HepG2 (cell line): ENCODE measurements around the gene NAALAD2. TPM values are rescaled to one million over a fixed set of nuclear protein-coding genes. Genes with fewer than 3 reads are reported as not detected.

ENCODE experiments used
- ATF7 ChIP-seq, 2 experiments: fragments of 450-650 bp in 1 of 2; sonication (generic) in 1 of 2; formaldehyde crosslinking in 1 of 2; IDR thresholded peaks; 2 replicates each; pipeline versions ENCODE4 v1.4.0 to v1.6.1; 2016 to 2020; ENCODE audit warnings: antibody characterized with exemption in 1 of 2, mild to moderate bottlenecking in 1 of 2, missing genetic modification reagents in 1 of 2
- E2F2 ChIP-seq: sonication (generic); formaldehyde crosslinking; IDR thresholded peaks from 2 replicates; pipeline ENCODE4 v1.4.0; 2020; ENCODE audit warnings: missing genetic modification reagents, borderline replicate concordance
- POGK ChIP-seq: sonication (generic); formaldehyde crosslinking; conservative IDR thresholded peaks from 2 replicates; pipeline ENCODE4 v1.8.0; 2022; ENCODE audit warnings: mild to moderate bottlenecking, moderate library complexity, missing genetic modification reagents
- PPARG ChIP-seq: conservative IDR thresholded peaks from 2 replicates; pipeline ENCODE4 v1.6.1; 2016; ENCODE audit warnings: missing biosample characterization, missing genetic modification reagents
- RXRB ChIP-seq: IDR thresholded peaks from 2 replicates; pipeline ENCODE4 v1.6.1; 2016; ENCODE audit warnings: borderline replicate concordance, missing genetic modification reagents, missing compliant biosample characterization
- SIX4 ChIP-seq: sonication (generic); formaldehyde crosslinking; IDR thresholded peaks from 2 replicates; pipeline ENCODE4 v1.4.0; 2020; ENCODE audit warnings: missing genetic modification reagents
- ZBTB49 ChIP-seq: sonication (generic); formaldehyde crosslinking; IDR thresholded peaks from 2 replicates; pipeline ENCODE4 v1.4.0; 2020; ENCODE audit warnings: missing genetic modification reagents, borderline replicate concordance
- ZNF317 ChIP-seq: sonication (generic); formaldehyde crosslinking; IDR thresholded peaks from 2 replicates; pipeline ENCODE4 v1.5.0; 2020; ENCODE audit warnings: mild to moderate bottlenecking, missing genetic modification reagents
- ZNF7 ChIP-seq: IDR thresholded peaks from 2 replicates; pipeline ENCODE4 v1.6.1; 2016; ENCODE audit warnings: missing biosample characterization, missing genetic modification reagents
- polyA plus RNA-seq, 8 experiments: library from polyadenylated mRNA; depleted of rRNA in 3 of 8; stranded (reverse) in 7 of 8; unstranded in 1 of 8; fragments of >200 nt; fragmentation: Illumina TruSeq in 4 of 8; extraction: Trizol in 4 of 8; gene quantifications; 2 replicates each; pipeline versions ENCODE4 v1.2.1 to v1.2.3, GENCODE V29; 2011 to 2016; ENCODE audit warnings: low read depth in 4 of 8, missing spikeins in 1 of 8, mixed read lengths in 1 of 8; ENCODE audit not compliant: insufficient read depth in 1 of 8
- total RNA-seq, 5 experiments: library from RNA; depleted of rRNA; stranded (reverse); fragments of >200 nt; fragmentation: Illumina TruSeq; extraction: Trizol; gene quantifications; 2 replicates each; pipeline ENCODE4 v1.2.3, GENCODE V29; 2016; ENCODE audit warnings: low read depth in 1 of 5
- TF ChIP-seq, protein P1 (sequence below): sonication (generic); formaldehyde crosslinking; IDR thresholded peaks from 2 replicates; pipeline ENCODE4 v1.8.0; 2022; ENCODE audit warnings: missing genetic modification reagents, mild to moderate bottlenecking, moderate library complexity, borderline replicate concordance
- TF ChIP-seq, protein P2 (sequence below): sonication (generic); formaldehyde crosslinking; IDR thresholded peaks from 2 replicates; pipeline ENCODE4 v1.5.0; 2020; ENCODE audit warnings: mild to moderate bottlenecking, missing genetic modification reagents, borderline replicate concordance

Gene NAALAD2
- total and polyA plus RNA-seq, 2 of the 13 experiments (the other 11 are each of a cell fraction or from before 2014, with no cell fraction given): 8.0 to 8.9 TPM

GRCh38 chr11:90222459-90223247 lies 88.2 kb downstream of the NAALAD2 start, which contains the start of gene CHORDC1 (continued):
- TF ChIP-seq, protein P1, sequence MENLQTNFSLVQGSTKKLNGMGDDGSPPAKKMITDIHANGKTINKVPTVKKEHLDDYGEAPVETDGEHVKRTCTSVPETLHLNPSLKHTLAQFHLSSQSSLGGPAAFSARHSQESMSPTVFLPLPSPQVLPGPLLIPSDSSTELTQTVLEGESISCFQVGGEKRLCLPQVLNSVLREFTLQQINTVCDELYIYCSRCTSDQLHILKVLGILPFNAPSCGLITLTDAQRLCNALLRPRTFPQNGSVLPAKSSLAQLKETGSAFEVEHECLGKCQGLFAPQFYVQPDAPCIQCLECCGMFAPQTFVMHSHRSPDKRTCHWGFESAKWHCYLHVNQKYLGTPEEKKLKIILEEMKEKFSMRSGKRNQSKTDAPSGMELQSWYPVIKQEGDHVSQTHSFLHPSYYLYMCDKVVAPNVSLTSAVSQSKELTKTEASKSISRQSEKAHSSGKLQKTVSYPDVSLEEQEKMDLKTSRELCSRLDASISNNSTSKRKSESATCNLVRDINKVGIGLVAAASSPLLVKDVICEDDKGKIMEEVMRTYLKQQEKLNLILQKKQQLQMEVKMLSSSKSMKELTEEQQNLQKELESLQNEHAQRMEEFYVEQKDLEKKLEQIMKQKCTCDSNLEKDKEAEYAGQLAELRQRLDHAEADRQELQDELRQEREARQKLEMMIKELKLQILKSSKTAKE (CRISPR knock-in tag): no peak; the same call in 1 of the 2 replicates
- TF ChIP-seq POGK (CRISPR knock-in tag) (0 out of 2 replicates have a peak, but pooled peaks have one; percentile 20), ATF7 (IDR thresholded peaks at IDR 0.05) (no peak), ATF7 (CRISPR knock-in tag; IDR thresholded peaks at IDR 0.05) (no peak; the same call in 1 of the 2 replicates), PPARG (CRISPR knock-in tag) (no peak), ZBTB49 (no peak), ZNF7 (no peak), SIX4 (CRISPR knock-in tag) (no peak), ZNF317 (CRISPR knock-in tag) (peak; percentile 53; the same call in 1 of the 2 replicates), RXRB (CRISPR knock-in tag) (0 out of 2 replicates have a peak, but pooled peaks have one; percentile 20), E2F2 (CRISPR knock-in tag) (no peak)
- TF ChIP-seq, protein P2, sequence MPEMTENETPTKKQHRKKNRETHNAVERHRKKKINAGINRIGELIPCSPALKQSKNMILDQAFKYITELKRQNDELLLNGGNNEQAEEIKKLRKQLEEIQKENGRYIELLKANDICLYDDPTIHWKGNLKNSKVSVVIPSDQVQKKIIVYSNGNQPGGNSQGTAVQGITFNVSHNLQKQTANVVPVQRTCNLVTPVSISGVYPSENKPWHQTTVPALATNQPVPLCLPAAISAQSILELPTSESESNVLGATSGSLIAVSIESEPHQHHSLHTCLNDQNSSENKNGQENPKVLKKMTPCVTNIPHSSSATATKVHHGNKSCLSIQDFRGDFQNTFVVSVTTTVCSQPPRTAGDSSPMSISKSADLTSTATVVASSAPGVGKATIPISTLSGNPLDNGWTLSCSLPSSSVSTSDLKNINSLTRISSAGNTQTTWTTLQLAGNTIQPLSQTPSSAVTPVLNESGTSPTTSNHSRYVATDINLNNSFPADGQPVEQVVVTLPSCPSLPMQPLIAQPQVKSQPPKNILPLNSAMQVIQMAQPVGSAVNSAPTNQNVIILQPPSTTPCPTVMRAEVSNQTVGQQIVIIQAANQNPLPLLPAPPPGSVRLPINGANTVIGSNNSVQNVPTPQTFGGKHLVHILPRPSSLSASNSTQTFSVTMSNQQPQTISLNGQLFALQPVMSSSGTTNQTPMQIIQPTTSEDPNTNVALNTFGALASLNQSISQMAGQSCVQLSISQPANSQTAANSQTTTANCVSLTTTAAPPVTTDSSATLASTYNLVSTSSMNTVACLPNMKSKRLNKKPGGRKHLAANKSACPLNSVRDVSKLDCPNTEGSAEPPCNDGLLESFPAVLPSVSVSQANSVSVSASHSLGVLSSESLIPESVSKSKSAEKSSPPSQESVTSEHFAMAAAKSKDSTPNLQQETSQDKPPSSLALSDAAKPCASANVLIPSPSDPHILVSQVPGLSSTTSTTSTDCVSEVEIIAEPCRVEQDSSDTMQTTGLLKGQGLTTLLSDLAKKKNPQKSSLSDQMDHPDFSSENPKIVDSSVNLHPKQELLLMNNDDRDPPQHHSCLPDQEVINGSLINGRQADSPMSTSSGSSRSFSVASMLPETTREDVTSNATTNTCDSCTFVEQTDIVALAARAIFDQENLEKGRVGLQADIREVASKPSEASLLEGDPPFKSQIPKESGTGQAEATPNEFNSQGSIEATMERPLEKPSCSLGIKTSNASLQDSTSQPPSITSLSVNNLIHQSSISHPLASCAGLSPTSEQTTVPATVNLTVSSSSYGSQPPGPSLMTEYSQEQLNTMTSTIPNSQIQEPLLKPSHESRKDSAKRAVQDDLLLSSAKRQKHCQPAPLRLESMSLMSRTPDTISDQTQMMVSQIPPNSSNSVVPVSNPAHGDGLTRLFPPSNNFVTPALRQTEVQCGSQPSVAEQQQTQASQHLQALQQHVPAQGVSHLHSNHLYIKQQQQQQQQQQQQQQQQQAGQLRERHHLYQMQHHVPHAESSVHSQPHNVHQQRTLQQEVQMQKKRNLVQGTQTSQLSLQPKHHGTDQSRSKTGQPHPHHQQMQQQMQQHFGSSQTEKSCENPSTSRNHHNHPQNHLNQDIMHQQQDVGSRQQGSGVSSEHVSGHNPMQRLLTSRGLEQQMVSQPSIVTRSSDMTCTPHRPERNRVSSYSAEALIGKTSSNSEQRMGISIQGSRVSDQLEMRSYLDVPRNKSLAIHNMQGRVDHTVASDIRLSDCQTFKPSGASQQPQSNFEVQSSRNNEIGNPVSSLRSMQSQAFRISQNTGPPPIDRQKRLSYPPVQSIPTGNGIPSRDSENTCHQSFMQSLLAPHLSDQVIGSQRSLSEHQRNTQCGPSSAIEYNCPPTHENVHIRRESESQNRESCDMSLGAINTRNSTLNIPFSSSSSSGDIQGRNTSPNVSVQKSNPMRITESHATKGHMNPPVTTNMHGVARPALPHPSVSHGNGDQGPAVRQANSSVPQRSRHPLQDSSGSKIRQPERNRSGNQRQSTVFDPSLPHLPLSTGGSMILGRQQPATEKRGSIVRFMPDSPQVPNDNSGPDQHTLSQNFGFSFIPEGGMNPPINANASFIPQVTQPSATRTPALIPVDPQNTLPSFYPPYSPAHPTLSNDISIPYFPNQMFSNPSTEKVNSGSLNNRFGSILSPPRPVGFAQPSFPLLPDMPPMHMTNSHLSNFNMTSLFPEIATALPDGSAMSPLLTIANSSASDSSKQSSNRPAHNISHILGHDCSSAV: no peak
